GM15510 (cell line): ENCODE measurements around the gene BMP7.

Source experiments
- POLR2A ChIP-seq: IDR thresholded peaks from 3 replicates; pipeline ENCODE4 v1.6.1; 2011; ENCODE audit warnings: borderline replicate concordance; ENCODE audit not compliant: insufficient read length; ENCODE audit errors: extremely low read depth

The BMP7 gene

GRCh38 chr20:57263801-57264792 is 2.3 kb downstream of the BMP7 start:
- TF ChIP-seq POLR2A: no peak

DNA sequence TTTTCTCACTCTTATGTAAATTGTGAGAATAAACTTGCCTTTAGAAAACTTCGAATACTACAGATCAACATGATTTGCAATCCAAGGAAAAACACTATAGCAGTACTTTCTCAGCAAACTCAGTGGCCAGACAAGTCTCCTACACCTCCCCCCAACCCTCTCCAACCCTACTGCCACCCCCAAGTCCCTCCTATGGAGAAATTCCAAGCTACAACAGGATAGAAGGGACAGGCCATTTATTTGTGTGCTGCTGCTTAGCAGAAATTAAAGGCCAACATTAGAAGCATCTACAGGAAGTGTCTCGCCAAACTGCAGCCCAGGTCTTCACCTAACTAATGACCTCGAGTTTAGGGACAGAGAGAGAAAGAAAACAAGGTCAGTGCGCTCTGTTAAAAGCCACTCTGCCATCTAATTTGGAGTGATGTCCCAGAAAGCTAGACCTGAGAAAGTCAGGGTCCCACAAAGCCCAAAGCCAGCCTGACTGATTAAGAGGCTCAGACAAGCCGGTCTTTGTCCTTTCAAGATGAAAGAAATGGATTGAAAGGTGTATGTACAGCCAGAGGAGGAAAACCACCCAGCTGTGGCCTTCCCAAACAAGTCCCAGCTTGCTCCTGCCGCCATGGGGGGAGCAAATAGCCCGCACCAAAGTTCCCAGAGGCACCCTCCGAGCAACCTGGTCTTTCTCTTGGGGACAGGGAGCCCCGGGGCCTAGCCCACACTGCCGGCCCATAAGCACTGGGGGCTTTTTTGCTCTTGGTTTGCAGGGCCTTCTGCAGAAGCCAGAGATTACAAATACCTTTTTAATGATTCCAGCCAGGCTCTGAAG is 3.4 kb downstream of the BMP7 start:
- TF ChIP-seq POLR2A: no peak

DNA sequence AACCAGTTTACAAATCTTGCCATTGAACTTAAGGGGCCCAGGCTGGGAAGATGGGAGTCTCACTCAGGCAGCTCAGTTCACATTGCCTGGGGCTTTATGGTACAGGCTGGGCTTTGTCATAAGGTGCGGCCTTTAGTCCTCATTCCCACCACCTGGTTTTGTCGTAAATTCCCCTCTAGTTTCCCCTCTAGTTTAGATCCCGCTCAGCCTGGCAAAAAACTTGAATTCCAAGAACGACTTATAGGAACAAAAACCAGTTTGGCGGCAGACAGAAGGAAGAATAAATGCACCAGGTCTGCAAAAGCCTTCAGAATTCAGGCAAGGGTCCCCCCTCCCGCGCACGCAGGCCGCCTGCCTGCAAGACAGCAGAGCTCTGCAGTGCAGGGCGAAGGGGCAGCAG is 4.1 kb downstream of the BMP7 start:
- no peak for TF ChIP-seq POLR2A

- no peak for TF ChIP-seq POLR2A
These were observed 4.8 kb downstream of the BMP7 start for GRCh38 chr20:57261457-57262251.

DNA sequence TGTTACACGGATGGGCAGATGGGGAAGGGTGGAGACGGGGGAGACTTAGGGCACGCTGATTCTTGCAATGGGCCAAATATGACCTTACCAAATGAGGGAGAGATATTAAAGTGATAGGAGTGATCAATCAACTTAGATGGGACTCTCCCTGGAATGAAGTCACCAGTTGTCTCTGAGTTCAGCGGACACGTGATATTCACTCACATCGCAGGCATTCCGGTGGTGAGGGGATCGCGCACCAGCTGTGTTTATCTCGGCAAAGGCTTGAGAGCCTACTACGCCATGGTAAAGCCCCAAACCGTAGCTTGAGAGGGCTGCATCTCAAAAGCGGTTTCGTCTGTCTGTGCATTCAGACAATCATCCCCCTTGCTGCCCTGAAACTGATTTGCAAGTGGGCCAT is 5.5 kb downstream of the BMP7 start:
- TF ChIP-seq POLR2A: no peak

DNA sequence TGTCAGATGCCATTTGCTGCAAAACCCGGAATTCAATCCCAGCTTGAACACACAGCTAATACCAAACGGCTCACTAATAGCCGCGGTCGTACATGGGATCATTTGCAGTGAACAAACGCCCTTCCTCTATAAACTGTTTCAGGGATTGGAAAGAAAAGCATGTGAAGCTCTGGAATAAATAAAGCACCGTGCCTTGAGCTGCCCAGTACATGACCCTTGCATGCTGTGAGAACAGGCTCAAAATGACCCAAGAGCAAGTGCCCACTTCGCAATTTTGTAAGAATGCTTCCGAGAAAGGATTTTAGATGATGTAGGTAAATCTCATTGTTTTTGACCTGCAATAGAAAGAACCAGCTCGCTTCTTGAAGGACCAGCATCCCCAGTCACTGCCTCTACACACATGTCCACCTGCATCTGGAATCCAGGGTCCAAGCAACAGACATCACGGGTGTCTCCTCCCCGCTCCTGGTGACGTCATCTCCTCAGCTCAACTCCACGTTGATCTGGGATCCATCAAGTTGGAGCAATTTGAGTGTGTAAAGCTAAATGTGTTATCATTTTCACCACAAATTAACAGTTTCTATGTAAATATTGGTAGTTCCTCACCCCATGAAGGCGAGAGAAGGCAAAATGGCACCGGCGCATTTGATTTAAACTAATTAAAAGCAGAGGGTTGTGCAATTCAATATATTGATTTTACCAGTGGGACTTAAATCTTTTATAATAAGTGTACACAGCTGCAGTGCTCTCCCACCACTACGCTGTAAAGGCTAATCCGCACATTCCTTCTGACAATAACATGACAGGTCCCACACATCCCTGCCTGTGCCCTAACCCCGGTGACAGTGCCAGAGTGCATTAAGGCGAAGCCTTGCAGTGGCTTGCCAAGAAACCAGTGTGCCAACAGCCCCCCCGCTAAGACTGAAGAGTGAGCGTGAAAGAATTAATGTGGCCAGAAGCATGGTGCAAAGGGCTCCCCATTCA is 6.2 kb downstream of the BMP7 start:
- TF ChIP-seq POLR2A: no peak

DNA sequence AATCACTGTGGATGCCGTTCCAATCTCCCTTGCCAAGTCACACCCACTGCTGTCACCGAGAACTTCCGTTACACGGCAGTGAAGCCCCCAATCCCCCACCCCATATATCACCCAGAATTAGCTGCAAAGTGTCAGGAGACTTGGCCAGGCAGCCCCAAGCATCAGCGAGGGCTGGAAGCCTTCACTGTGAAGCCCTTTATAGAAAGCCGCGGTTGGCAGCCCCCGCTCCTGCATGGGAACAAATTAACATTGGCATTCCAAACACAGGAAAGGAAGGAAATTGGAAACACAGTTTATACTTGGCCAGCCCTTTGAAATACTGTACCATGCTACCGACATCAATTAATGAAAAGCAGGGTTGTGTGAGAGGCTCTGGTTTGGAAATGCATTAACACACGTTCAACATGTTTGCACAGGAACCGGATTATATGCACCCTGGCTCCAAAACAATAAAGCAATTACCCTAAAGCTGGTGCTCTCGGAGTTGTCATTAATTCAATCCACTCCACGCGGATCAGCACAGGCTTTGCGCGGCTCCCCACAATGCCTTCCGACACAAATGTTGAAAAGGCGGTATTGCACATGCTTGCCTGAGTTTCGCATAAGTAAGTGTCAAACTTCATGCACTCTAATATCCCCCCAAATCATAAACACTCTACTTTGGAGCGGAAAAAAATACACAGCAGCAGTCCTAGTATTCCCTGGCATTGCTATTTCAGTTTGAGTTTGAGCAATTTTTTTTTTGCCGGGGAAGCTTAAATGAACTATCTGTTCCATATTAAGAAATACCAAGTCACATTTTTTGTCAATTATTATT is 7.1 kb downstream of the BMP7 start:
- TF ChIP-seq POLR2A: no peak

GRCh38 chr20:57257701-57258453 is 8.6 kb downstream of the BMP7 start:
- TF ChIP-seq POLR2A: no peak

GRCh38 chr20:57256908-57257307 is 9.5 kb downstream of the BMP7 start:
- TF ChIP-seq POLR2A: no peak

DNA sequence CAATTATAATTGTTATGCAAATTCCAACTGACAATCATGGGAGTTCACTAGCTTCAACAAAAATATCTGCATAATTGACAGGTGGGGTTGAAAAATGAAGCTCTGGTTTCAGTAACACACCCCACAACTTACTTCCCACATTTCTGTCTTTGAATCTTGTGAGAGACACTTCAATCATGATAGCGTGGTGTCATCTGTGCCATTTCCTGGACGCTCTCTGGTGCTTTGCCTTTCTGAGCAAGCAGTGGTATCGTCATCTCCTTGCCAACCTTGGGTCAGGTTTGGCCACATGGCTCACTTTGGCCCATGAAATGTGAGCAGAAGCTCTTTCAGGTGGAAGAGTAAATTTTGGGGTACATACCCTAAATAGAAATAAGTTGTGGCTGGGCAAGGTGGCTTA is 10.2 kb downstream of the BMP7 start:
- TF ChIP-seq POLR2A: no peak

- no peak for TF ChIP-seq POLR2A
These were observed 11.3 kb downstream of the BMP7 start for GRCh38 chr20:57255183-57255582.

GRCh38 chr20:57252559-57253162 is 13.8 kb downstream of the BMP7 start:
- TF ChIP-seq POLR2A: no peak
